Right forelimb (tissue), 1 donor: ENCODE measurements around the gene MALRD1.
A peak's percentile ranks its signal among the peaks of the same experiment; 100 is the strongest.

Source experiments
- DNase-seq: peaks from one replicate; pipeline ENCODE4 v3.0.0-alpha.2; 2018

MALRD1 gene

DNA sequence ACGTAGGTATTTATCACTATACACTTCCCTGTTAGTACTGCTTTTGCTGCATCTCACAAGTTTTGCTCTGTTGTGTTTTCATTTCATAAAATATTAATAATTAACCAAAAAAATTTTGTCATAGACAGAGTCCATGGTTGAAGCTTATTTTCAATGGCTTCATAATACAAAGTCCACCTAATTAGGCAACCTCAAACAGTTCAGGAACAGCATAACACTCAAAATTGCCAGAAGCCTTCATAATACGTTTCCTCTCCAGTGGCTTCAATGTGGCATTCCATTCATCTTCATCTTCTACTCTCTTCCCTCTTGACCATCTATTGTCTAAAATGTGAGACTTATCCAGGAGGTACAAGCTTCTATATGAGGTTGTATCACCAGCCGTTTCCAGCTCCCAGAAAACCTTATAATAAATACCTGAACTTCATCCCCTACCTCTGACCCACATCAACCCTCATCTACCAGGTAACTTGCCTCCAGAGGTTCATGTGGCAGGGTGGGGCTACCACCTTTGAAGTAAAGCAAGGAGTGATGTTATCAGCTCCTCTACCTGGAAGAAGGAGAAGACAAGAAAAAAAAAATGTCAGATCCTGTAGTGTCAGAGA, 337.3 kb downstream of the MALRD1 start:
- DNase-seq, result no peak

DNA sequence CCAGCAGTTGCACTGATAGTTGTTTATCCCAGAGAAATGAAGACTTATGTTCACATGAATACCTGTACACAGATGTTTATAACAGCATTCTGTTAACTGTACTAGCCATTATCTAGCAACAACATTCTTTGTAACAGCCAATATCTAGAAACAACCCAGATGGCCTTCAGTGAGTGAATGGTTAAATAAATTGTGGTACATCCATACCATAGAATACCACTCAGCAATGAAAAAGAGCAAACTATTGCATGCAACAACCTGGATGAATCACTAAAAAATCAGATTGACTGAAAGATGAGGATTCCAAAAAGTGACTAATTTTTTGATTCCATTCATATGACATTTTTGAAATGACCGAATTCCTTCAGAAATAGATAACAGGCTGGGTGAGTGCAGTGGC, 360.3 kb downstream of the MALRD1 start:
- no peak for DNase-seq

DNA sequence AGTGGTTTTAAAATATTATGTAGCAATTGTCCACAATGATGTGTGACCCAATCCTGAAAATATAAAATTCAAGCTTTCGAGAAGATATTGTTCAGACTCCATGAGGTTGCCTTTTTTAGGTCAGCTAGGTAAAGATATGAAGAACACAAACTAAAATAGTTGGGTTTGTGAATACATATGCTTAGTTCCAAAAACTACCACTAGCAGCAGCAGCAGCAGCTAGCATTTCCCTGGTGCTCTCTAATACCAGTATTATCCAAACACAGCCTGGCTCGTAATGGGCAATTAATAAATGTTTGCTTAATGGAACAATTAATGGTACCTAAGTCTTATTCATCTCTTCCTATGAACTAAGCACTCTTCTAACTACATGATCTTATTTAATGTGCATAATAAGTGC, 362.5 kb downstream of the MALRD1 start:
- no peak for DNase-seq

DNA sequence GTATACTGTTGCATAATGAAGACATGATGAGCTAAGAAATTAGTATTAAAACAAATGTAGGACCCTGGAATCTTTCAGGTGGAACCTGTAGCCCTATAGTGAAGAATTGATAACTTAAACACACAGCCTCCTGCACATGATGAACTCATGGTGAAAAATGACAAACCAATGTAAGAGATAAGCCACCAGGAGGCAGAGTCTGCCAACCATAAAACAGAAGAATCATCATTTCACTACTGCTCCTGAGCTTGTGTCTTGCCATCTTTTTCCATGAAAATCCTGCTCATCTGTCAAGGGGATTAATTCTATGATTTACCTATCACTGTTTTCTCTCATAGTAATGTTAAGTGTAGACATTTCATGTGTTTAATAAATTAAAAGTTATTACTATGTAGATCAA, 363.9 kb downstream of the MALRD1 start:
- no peak for DNase-seq

DNA sequence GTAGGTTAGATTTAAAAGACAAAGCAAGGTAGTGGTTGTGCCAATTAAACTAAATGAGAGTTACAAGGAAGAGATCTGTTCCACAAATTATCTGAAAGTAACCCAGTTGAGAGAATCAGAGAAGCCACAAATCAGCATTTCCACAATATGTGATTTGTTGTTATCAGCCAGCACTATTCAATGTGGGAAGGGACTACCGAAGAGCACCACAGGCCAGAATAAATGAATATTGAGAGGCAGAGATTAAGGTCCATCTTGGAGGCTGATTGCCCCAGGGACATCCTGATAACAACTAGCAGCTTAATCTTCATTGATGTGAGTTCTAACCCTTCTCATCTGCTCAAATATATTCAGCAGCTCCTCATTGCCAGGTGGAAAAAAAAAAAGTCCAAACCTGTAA, 367.6 kb downstream of the MALRD1 start:
- DNase-seq, result no peak

DNA sequence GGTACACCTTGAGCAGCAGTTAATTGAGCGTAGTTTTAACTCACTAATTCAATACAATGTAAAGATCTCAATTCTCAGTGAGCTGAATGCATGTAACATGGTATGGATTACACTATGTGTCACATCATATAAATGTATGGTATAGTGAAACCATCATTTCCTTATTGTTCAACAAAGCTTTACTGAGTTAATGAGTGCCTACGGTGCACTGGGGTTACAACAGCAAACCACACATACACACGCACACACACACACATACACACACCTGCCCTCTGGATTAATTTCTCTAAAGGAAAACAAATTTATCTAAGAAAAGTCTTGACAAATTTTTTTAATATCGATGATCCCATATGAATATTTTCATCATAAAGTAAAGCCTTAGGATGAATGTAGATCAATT, 369.1 kb downstream of the MALRD1 start:
- DNase-seq, result no peak

DNA sequence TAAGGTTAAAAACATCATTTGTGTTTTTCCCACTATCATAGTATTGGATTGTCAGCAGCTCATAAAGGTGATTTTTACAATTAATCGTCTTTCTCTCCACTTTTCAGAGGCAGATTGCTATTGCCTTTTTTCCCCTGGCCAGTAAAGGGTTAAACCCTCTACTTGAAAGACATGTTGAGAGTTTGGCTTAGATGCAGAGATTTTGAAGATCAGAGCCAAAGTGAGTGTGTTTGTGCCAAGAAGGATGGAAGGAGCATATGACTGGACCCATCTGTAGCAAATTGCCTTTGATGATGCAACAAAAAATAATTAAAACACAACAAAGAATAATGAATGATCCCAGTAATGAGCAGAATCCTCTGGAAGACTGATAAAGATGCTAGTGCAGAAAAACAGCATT, 373.1 kb downstream of the MALRD1 start:
- DNase-seq, result no peak

DNA sequence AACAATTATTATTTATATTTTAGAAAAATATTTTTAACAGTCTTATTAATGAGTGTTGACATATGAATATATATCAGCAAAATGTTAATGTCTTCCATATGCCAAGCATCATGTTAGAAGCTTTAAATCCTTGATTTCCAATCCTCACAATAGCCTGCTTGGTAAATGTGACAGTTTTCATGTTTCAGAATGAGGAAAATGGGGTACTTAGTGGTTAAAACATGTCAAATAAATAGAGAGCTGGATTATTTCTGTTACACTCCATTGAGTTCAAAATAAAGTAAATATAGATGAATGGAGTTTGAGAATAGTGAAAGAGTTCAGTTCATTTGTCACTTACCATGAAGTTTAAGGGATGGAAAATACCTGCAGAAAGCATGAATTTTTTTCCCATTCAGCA, 377.4 kb downstream of the MALRD1 start:
- DNase-seq, result no peak

DNA sequence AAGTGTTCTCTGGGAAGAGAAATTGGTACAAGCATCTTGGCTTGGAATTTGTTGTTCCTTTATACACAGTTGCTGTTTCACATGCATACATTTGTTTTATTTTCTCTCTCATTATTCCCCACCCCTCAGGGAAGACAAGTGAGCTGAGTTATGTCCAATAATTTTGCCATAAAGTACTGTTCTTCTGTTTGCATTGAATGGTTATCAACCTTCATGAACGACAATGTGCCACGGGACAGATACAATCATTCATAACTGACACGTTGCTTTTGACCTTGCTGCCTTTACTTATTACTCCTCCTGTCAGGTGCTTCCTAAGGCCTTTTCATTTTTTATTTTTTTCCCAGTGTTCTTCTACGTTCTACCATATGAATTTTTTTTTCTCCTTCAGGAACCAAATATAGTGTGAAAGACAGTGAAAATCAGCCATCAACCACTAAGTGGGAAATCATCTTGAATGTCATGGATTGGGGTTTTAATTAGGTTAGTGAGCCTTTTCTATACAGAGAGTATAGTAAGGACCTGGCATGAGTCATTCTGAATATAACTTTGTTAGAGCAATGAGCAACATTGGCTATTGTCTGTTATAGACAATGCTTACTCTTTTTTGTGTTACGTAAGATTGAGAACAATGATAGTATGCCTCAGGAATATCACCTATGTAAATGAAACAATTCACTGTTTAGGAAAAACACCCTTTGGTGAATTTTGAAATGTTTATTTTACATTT, 383.2 kb downstream of the MALRD1 start:
- no peak for DNase-seq

DNA sequence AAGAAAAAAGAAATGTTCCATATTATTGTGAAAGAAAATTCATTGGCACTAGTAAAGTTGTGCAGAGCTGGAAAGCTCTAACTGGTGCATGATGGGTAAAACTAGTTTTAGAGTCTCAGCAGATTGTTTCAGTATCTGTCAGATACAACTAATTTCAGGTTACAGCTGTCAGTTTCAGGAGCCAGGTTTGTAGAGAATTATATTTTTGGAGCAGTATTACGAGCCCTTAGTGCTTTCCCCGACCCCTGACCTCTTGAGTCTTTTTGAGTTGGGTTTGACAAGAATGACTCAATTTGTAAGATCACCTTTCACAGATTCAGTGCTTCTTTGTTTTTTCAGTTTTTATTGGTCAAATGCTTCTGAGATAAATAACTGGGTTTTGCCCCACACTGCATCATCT, 401.3 kb downstream of the MALRD1 start:
- no peak for DNase-seq

DNA sequence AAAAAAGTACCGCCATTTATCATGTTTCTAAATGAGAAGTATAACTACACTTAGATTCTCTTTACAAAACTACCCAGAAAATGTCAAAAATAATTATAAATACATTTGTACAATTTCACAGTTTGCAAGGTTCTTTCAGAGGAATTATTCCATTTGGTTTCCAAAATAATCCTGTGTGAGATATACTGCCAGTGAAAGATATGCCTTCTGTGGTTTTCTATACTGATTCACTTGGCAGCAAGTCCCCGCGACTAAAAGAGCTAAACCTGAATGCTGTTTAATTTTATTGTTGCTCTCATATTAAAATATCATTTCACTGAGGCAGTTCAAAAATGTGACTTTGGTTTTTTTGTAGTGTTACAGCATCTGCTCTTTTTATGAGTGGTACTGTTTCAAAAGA, 402.8 kb downstream of the MALRD1 start:
- no peak for DNase-seq

DNA sequence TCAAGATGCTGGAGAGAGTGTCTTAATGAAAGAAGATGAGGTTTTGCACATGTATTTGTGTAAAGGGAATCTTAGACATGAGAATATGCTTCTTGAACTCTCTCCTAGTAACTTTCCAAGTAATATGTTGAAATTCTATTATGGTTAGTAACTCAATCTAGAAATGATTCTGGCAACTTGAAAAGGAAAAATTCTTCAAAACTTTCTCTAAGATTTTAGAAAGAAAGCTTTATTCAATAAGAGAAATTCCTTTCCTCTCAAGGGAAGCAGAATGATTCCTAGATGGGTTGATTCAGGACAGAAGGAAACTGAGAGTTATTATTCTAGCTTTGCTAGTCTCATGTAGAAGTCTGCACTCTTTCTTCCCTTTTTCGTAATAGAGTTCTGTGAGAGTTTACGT, 403.3 kb downstream of the MALRD1 start:
- DNase-seq, result no peak

DNA sequence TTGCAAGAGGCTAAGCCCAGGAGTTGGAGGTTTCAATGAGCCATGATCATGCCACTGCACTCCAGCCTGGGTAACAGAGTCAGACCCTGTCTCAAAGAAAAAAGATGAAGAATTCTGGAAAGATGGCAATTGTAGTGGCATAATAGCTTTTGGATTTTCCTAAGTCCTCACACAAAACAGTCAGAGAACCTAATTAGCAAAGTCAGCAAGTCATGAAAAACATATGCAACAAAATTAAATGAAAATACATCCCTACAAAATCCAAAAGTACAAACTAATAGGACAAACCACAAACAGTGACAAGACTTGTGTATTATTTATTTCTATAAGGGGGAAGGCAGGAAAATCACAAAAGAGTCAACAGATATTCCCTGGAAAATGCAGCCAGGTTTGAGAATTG, 405.4 kb downstream of the MALRD1 start:
- no peak for DNase-seq

DNA sequence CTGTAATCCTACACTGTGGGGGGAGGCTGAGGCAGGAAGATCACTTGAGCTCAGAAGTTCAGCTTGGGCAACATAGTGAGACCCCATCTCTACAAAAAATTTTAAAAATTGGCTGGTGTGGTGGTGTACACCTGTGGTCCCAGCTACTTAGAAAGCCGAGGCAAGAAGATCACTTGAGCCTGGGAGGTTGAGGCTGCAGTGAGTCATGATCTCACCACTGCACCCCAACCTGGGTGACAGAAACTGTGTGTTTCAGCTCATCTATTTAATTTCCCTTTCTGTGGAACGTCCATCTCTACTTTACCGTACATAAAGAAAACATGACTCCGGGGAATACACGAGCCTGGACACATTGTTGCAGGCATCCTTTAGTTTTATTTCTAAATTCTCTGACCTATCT, 413.0 kb downstream of the MALRD1 start:
- DNase-seq, result no peak

DNA sequence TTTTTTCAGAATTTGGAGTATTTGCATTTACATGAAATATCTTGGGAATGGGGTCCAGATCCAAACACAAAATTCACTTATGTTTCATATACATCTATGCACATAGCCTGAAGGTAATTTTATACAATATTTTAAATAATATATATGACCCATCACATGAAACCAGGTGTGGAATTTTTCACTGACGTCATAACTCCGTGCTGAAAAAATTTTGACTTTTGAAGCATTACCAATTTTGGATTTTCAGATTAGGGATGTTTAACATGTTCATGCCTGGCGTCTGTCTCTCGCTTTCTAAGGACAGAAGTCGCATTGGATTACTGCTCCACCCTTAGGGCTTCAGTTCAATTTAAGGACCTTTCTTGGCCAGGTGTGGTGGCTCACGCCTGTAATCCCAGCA, 418.1 kb downstream of the MALRD1 start:
- DNase-seq, result no peak

DNA sequence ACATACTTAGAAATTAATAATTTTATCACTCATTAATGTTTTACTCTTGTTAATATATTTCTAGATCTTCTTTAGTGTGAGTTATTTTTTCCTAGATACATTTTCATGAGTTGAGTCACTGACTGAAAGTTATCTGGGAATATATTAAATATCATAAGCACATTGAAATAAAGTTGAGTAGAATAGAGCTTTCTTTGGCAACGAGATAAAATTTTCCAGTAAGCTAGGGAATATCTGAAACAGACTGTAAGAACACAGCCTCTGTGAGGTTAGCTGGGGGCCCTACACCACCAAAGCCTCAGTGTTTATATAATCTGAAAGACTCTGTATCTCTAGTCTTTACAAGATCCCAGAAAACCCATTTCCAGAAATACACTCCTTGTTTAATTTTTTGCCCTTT, 419.8 kb downstream of the MALRD1 start:
- no peak for DNase-seq

DNA sequence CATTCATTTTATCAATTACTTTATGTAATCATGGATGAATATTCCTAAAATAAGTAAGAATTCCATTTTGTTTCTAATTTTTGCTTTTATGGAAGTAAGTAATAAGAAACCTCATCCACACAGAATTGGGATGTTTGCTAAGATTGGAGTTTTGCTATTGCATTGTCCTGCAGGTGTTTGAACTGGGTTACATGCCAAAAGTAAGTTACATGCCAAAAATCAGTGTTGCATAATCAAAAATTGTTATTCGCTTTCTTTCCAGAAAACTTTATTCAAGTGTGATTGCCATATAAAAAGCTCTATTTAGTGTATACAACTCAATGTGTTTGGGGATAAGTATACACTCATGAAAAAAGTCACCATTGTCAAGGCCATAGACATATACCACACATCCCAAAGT, 420.9 kb downstream of the MALRD1 start:
- no peak for DNase-seq

DNA sequence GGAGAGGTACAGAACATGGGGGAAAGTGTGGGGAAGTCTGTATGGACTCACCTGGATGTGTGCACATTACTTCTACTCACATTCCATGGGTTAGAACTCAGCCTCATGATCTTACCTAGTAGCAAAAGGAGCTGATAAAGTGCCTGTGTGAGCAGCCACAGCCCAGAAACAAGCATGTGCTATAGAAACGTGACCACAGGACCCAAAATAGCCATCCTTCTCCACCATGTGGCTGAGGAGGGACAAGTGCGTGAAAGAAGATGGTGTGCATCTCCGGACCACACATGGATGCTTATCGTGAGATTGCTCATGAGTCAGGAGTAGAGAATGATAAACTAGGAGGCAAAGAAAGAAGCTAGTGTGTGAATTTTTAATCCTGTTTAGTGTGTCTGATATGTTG, 431.3 kb downstream of the MALRD1 start:
- no peak for DNase-seq

DNA sequence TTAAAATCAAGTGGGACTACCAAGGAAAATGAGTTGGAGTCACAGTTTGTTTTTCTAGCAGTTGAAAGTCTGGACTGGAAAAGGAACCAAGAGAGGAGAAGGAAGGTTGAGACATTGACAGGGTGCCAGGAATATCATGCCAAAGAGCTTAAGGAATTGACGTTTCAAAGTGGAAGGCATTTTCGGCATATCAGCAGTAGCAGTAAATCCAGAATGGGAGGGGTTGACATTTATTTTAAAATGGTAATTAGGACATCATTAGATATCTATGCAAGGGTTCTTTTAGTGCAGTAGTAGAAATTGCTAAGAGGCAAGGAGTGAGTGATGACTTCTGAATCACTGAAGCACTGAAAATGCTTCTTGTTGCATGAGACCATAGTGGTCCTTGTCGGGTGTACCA, 431.8 kb downstream of the MALRD1 start:
- DNase-seq, result no peak

DNA sequence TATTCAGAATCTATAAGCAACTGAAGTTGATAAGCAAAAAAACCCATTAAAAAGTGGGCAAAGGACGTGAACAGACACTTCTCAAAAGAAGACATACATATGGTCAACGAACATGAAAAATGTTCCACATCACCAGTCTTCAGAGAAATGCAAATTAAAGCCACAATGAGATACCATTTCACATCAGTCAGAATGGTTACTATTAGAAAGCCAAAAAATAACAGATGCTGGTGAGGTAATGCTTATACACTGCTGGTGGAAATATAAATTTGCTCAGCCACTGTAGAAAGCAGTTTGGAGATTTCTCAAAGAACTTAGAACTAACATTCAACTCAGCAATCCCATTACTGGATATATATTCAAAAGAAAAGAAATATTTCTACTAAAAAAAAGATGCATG, 434.8 kb downstream of the MALRD1 start:
- DNase-seq, result no peak

DNA sequence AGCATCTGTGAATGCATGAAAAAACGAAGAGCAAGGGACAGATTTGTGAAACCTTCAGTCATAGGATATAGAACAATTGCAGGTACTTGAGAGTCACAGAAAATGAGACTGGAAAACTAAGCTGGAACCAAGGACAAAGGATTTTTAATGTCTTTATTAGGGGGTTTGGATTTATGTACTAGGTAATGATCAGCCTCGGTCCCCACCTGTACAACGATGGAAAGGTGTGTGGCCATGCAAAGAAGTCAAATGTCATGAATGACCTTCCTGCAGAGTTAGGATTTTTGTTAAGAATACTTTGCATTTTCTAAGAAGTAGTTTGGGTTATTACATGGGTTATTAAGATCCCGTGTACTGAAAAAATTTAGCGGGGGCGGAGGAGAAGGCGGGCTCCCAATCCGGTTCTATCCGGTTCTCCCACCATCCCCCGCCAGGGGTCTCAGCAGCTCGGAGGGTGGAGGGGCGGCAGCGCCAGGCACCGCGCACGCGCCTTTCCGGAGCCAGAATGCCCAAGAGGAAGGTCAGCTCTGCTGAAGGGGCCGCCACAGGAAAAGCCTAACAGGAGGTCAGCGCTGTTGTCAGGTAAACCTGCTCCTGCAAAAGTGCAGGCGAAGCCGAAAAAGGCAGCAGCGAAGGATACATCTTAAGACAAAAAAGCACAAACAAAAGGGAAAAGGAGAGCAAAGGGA, 440.1 kb downstream of the MALRD1 start:
- peak; percentile 74 for DNase-seq

DNA sequence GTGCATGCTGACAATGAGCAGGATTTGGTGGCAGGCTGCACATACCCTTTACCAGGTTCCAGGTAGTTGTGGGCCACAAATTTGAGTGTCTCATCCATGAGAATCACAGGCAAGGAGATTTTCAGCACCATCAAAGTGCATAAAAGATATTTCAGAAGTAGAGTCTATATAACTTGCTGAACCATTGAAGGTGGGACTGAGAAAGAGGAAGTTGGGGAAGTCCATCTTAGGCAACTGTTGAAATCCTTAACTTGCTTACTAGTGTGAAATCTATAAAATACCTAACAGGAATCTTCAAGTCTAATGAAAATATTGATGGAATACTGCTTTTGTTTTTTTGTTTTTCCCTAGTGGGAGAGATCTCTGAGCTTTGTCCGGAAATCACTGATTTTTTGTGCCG, 442.6 kb downstream of the MALRD1 start:
- DNase-seq, result no peak

DNA sequence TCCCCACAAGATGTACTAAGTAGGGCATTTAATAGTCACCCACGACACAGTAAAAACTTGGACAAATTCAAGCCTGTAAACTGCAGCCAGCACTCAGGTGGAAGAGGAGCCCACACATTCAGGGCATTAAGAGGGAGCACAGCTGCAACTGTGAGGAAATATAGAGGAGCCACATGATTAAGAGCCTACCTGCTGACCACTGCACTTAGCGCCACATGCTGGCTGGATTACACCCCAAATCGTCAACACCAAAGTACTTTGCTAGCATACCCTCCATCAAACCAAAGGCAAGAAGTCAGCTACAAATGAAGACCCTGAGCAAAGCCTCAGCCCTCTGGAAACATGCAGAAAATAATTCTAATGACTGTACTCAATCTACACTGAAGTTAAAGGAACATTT, 445.3 kb downstream of the MALRD1 start:
- no peak for DNase-seq

DNA sequence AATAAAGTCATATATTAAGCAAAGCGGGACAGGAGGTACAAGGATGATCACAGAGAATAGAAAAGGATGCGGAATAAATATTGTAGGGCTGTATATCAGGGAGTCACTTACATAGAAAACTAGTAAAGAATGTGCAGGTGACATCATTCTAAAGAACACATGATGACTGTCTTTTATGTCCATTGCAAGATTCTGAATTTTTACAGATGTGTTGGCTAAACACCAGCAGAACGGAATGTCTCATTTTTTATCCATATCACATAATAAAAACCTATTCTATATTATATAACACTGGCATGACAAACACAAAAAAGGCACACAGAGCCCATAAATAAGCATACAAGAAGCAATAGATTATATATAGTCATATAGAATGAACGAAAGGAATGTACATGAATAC, 448.4 kb downstream of the MALRD1 start:
- no peak for DNase-seq
